Measurements from ENCODE around the gene EAF1.

The EAF1 gene

GRCh38 chr3:15420871-15421270 is 6.5 kb upstream of the EAF1 start:
- no peak for TF ChIP-seq CTCF (IDR thresholded peaks at IDR 0.05; ENCODE audit: low read depth, low read length)

GRCh38 chr3:15426579-15427118 is 749 bp upstream of the EAF1 start:
- TF ChIP-seq CTCF (IDR thresholded peaks at IDR 0.05; ENCODE audit: low read depth, low read length): no peak

More at GRCh38 chr3:15420871-15421270, 6.5 kb upstream of the EAF1 start:
- no peak overlapping the region for H3K4me3 ChIP-seq (ENCODE audit: low read depth, low read length)

GRCh38 chr3:15427981-15428380 is 583 bp downstream of the EAF1 start:
- H3K4me3 ChIP-seq (ENCODE audit: low read depth, low read length): peak overlapping the region; percentile 94
- no peak for TF ChIP-seq CTCF (IDR thresholded peaks at IDR 0.05; ENCODE audit: low read depth, low read length)

More at GRCh38 chr3:15426579-15427118, 749 bp upstream of the EAF1 start:
- H3K4me3 ChIP-seq (ENCODE audit: low read depth, low read length): peak overlapping the region; percentile 94

- no peak for TF ChIP-seq CTCF (IDR thresholded peaks at IDR 0.05; ENCODE audit: low read depth, low read length)
Measured at GRCh38 chr3:15428539-15428938, 1.1 kb downstream of the EAF1 start.

GRCh38 chr3:15429080-15429479 is 1.7 kb downstream of the EAF1 start:
- TF ChIP-seq CTCF (IDR thresholded peaks at IDR 0.05; ENCODE audit: low read depth, low read length): no peak
- peak overlapping the region; percentile 94 for H3K4me3 ChIP-seq (ENCODE audit: low read depth, low read length)

More at GRCh38 chr3:15428539-15428938, 1.1 kb downstream of the EAF1 start:
- H3K4me3 ChIP-seq (ENCODE audit: low read depth, low read length): peak overlapping the region; percentile 94

GRCh38 chr3:15430624-15431023 is 3.2 kb downstream of the EAF1 start:
- no peak for TF ChIP-seq CTCF (IDR thresholded peaks at IDR 0.05; ENCODE audit: low read depth, low read length)
- no peak overlapping the region for H3K4me3 ChIP-seq (ENCODE audit: low read depth, low read length)

- H3K4me3 ChIP-seq (ENCODE audit: low read depth, low read length): no peak overlapping the region
- TF ChIP-seq CTCF (IDR thresholded peaks at IDR 0.05; ENCODE audit: low read depth, low read length): no peak
Measured at GRCh38 chr3:15431256-15431837, 3.9 kb downstream of the EAF1 start.

All from WI38 (cell line).